ENCODE measurements around the gene USH1G. TPM values are rescaled to one million over a fixed set of nuclear protein-coding genes. Genes with fewer than 3 reads are reported as not detected.

USH1G gene
- polyA plus RNA-seq, 4 donors = 0.48 to 0.82 (median 0.60) TPM

Other genes starting within 250 kb of the USH1G start
- under 1 TPM; 0.23 to 0.38 (median 0.30) TPM for gene CD300LF, start 210.3 kb downstream of the USH1G start, polyA plus RNA-seq (ENCODE audit: insufficient read length in 4 of 4)
- 1 to 10 TPM; 1.7 to 5.6 (median 4.3) TPM for gene RAB37, start 186.0 kb downstream of the USH1G start, polyA plus RNA-seq (ENCODE audit: insufficient read length in 4 of 4)
- 100 to 1,000 TPM in 3 of 4 donors, 10 to 100 TPM in 1; 22.4 to 179 (median 151) TPM for gene NHERF1, start 174.6 kb downstream of the USH1G start, polyA plus RNA-seq (ENCODE audit: insufficient read length in 4 of 4)
- gene NAT9, start 146.9 kb downstream of the USH1G start, polyA plus RNA-seq (ENCODE audit: insufficient read length in 4 of 4) = 10 to 100 TPM; 40.1 to 57.4 (median 44.6) TPM
- gene GRIN2C, start 63.4 kb downstream of the USH1G start, polyA plus RNA-seq (ENCODE audit: insufficient read length in 4 of 4) = under 1 TPM; 0.13 to 0.74 (median 0.27) TPM
- 10 to 100 TPM in 1 of 4 donors, 1 to 10 TPM in 3; 4.3 to 11.3 (median 6.1) TPM for gene FDXR, start 50.3 kb downstream of the USH1G start, polyA plus RNA-seq (ENCODE audit: insufficient read length in 4 of 4)
- gene FADS6, start 29.6 kb downstream of the USH1G start, polyA plus RNA-seq (ENCODE audit: insufficient read length in 4 of 4) = under 1 TPM in 2 of 4 donors, not detected in 2; 0.36 to 0.49 TPM
- gene OTOP2, start 1.0 kb upstream of the USH1G start, polyA plus RNA-seq (ENCODE audit: insufficient read length in 4 of 4) = under 1 TPM in 1 of 4 donors, not detected in 3; 0.08 TPM
- gene OTOP3, start 12.6 kb upstream of the USH1G start, polyA plus RNA-seq (ENCODE audit: insufficient read length in 4 of 4) = not detected
- 10 to 100 TPM in 3 of 4 donors, 1 to 10 TPM in 1; 5.4 to 19.6 (median 12.6) TPM for gene HID1, start 49.5 kb upstream of the USH1G start, polyA plus RNA-seq (ENCODE audit: insufficient read length in 4 of 4)
- 1 to 10 TPM; 7.4 to 9.7 (median 9.0) TPM for gene CDR2L, start 64.4 kb upstream of the USH1G start, polyA plus RNA-seq (ENCODE audit: insufficient read length in 4 of 4)
- 10 to 100 TPM; 19.1 to 29.5 (median 25.6) TPM for gene MRPL58, start 89.4 kb upstream of the USH1G start, polyA plus RNA-seq (ENCODE audit: insufficient read length in 4 of 4)
- 100 to 1,000 TPM; 181 to 366 (median 314) TPM for gene ATP5PD, start 123.7 kb upstream of the USH1G start, polyA plus RNA-seq (ENCODE audit: insufficient read length in 4 of 4)
- 10 to 100 TPM; 27.8 to 36.6 (median 31.1) TPM for gene KCTD2, start 124.0 kb upstream of the USH1G start, polyA plus RNA-seq (ENCODE audit: insufficient read length in 4 of 4)
- 10 to 100 TPM; 13.4 to 43.4 (median 23.9) TPM for gene SLC16A5, start 164.7 kb upstream of the USH1G start, polyA plus RNA-seq (ENCODE audit: insufficient read length in 4 of 4)
- gene ARMC7, start 186.7 kb upstream of the USH1G start, polyA plus RNA-seq (ENCODE audit: insufficient read length in 4 of 4) = 10 to 100 TPM in 3 of 4 donors, 1 to 10 TPM in 1; 7.6 to 21.2 (median 16.0) TPM
- 10 to 100 TPM; 33.1 to 68.4 (median 48.5) TPM for gene NT5C, start 208.5 kb upstream of the USH1G start, polyA plus RNA-seq (ENCODE audit: insufficient read length in 4 of 4)
- gene JPT1, start 231.3 kb upstream of the USH1G start, polyA plus RNA-seq (ENCODE audit: insufficient read length in 4 of 4) = 100 to 1,000 TPM in 1 of 4 donors, 10 to 100 TPM in 3; 57.9 to 103 (median 92.5) TPM